NCI-H1048 (cell line): ENCODE measurements around the gene FNDC3A.

Source experiments
- DNase-seq: peaks from one replicate; lab custom pipeline; 2025; lab: John Stamatoyannopoulos, UW

Gene FNDC3A

DNA sequence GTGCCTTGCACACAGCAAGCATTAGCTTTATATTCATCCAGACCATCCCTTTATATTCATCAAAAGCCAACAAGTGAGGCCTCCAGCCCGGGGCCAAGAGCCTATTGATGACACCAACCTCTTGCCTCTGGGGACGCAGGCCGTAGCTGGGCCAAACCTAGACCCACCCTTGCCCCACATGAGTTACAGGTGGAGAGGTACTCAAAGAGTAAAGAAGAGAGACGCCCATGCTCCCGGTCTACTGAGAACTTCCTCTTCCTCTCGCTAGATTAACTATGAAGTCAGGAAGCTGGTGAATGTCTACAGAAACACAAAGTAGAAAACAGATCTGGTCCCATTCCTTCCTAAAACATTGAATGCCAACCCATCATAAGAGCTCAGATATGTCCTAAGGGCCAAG lies 240.6 kb downstream of the FNDC3A start:
- DNase-seq, result no peak

DNA sequence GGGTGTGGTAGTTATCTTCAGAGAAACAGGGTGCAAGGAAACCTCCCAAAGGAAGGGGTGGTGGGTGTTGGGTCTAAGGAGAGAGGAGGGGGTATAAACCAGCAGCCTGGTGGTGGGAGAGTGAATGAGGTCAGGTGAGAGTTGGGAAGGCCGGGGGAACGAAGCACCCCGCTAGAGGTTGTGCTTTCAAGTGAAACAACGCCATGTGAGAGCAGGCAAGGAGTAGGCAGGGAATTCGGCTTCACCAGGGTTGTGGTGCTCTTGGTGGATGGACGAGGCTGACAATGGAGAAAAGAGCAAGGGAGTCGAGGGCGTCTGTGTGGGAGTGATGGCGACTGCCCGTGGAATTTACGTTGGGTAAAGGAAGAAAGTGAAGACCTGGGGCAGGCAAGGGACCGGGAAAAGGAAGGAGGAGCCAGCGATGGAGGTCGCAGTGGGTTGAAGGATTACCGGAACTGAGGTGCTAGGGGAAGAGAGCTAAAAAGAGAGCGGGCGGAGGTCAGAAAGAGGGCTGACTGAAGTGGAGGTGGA lies 242.3 kb downstream of the FNDC3A start:
- DNase-seq, result no peak

DNA sequence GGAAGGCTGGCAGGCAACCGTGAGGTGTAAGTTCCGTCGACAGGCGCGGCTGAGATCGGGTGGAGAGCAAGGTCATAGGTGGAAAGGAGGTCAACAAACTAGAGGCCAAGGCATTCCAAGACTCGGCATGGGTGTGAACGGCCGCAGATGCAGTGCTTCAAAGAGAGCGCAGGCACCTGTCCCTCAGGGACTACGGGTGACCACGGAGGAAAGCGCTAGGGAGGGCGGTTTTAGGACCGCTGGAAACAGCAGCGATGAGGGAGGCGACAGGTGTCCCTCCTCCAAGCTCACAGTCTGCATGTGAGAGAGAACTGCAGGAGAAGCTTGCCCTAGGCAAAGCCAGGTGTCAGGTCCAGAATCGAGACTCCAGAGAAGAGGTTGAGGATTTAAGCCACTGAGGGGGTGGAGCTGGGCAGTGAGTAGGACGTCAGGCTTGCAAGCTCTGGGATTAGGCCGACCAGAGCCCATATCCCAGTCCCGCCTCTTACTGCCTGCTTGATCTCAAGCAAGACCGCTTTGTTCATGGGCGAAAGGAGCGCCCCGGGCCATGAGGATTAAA lies 242.9 kb downstream of the FNDC3A start:
- no peak for DNase-seq

DNA sequence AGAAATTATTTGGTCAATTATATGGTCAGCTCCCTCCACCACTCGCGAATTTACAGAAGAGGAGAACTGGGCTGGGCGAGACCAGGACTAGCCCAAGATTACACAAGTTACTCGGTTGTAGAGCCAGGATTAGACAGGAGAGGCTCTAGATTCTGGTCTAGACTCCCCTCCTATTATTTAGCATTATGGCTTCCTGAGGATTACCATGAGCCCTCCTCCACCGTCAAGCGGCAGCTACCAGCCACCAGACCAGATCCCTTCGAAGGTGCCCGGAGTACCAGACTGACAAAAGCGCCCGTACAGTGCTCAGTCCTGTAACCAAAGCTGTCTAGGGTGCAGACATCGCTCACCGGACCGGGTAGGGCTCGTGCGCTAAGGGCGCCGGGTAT lies 243.9 kb downstream of the FNDC3A start:
- DNase-seq, result no peak

DNA sequence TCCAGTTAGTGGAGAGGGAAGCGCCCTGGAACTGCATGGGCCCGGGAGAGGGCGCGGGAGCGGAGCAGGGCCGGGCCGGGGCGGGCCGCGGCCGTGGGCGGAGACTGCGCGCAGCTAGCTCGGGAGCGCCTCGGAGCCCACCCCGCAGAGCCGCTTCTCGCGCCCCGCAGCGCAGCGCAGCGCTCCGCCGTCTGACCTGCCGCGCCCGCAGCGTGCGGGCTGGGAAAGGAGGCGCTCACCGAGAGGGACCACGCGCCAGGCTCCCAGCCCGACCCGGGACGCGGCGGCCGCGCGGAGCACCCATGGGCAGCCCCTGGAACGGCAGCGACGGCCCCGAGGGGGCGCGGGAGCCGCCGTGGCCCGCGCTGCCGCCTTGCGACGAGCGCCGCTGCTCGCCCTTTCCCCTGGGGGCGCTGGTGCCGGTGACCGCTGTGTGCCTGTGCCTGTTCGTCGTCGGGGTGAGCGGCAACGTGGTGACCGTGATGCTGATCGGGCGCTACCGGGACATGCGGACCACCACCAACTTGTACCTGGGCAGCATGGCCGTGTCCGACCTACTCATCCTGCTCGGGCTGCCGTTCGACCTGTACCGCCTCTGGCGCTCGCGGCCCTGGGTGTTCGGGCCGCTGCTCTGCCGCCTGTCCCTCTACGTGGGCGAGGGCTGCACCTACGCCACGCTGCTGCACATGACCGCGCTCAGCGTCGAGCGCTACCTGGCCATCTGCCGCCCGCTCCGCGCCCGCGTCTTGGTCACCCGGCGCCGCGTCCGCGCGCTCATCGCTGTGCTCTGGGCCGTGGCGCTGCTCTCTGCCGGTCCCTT lies 244.5 kb downstream of the FNDC3A start, which contains the start of gene MLNR:
MLNR (plus strand) TSS at position 303 of the 820 bp plus-strand sequence; CDS start at position 303, 0 bp downstream.
- DNase-seq, result no peak

DNA sequence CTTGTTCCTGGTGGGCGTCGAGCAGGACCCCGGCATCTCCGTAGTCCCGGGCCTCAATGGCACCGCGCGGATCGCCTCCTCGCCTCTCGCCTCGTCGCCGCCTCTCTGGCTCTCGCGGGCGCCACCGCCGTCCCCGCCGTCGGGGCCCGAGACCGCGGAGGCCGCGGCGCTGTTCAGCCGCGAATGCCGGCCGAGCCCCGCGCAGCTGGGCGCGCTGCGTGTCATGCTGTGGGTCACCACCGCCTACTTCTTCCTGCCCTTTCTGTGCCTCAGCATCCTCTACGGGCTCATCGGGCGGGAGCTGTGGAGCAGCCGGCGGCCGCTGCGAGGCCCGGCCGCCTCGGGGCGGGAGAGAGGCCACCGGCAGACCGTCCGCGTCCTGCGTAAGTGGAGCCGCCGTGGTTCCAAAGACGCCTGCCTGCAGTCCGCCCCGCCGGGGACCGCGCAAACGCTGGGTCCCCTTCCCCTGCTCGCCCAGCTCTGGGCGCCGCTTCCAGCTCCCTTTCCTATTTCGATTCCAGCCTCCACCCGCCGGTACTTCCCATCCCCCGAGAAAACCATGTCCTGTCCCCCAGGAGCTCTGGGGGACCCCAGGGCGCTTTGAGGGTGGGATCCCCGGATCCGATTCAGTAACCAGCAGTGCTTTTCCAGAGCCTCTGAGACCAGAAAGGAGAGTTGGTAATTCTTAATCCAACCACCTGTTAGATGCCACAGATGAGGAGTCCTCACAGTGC lies 245.3 kb downstream of the FNDC3A start:
- no peak for DNase-seq

DNA sequence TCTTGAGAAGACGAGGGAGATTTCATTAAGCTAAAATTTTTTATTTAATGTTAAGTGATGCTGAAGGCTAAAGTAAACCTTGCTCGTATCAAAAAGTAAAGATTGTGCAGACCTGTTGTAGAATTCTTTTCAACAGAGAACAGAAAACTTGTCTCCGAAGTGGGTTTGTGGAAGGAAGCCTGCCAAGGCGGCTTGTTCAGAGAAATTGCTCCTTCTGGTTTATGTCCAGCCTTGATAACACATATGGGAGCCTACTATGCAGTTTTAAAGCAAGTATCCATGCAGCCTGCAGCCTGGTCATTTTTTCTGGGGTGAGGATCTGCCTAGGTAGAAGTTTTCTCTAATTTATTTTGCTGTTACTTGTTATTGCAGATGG lies 245.9 kb downstream of the FNDC3A start:
- DNase-seq, result no peak

DNA sequence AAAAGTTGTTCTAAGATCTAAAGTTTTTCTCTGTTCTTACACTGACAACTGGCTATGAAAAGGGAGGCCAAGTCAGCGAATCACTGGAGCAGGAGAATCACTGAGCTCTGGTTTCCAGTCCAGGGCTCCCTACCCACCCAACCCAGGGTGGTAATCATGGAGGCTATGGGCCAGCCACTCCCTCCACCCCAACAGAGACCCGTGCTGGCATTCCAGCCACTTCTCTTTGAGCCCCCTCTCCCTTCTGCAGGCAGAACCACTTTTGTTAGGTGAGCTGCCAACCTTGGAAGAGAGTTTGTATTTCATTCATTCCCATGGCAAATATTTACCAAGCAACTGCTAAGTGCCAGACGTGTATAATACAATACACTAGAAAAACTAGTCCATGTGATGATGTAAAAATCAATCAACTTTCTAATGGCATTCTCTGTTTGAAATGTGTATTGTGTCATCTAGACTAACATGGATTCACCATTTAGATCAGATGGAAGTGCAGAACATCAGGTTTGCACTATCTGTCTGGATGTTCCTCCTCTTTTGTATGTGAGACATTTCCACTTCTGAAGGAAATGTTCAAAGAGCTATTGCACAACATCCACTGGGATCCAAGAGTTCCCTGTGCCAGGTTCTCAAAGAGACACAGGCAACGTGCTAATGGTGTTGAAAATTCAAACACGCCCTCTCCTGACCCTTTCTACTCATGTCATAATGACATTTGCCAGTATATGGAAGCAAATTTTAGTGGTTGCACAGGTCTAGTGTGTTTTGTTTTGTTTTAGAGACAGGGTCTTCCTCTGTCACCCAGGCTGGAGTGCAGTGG lies 249.7 kb downstream of the FNDC3A start:
- no peak for DNase-seq

DNA sequence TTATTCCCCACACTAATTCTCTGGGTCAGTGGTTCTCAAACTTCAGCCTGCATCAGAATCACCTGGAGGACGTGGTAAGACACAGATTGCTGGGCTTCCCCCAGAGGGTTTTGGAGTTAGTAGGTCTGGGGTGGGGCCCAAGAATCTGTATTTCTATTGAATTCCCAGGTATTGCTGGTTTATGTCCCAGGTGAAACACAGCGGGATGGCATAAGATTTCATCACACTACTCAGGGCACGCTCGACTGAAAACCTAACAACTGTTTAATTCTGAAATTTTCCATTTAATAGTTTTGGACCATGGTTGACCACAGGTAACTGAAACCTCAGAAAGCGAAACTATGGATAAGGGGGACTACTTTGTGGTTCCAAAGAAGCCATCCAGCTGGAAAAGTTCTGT lies 250.9 kb downstream of the FNDC3A start:
- no peak for DNase-seq

DNA sequence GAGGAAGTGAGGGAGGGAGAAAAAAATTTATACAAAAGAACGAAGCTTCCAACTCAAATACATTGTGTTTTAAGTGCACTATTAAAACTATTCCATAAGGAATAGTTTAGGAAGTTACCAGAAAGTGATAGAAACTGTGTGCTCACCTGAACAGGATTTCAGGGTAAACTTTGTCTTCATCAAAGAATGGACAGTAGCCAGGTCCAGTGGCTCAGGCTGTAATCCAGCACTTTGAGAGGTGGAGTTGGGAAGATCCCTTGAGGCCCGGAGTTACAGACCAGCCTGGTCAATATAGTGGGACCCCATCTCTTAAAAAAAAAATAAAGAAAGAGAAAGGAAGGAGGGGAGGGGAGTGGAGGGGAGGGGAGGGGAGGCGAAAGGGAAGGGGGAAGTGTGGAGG lies 259.0 kb downstream of the FNDC3A start:
- DNase-seq, result no peak

DNA sequence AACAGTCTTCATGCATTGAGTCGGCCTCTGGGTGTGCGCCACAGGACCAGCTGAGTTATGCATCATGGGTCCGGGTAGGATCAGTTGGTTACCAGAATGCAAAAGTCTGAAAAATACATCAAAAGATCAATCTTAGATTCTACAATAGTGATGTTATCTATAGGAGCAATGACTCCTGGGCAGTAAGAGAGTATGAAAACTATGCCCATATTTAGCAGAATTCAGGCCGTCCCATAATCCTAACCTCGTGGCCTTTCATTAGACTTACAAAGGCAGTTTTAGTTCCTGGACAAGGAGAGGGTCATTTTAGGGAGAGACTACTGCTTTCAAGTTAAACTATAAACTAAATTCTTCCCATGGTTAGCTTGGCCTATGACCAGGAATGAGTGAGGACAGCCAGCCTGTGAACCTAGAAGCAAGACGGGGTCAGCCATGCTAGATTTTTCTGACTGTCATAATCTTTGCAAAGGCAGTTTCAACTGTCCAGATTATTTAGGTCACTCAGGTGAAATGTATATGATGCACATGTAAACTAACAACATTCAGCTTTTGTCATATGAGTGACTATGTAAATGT lies 260.2 kb downstream of the FNDC3A start:
- DNase-seq, result no peak

DNA sequence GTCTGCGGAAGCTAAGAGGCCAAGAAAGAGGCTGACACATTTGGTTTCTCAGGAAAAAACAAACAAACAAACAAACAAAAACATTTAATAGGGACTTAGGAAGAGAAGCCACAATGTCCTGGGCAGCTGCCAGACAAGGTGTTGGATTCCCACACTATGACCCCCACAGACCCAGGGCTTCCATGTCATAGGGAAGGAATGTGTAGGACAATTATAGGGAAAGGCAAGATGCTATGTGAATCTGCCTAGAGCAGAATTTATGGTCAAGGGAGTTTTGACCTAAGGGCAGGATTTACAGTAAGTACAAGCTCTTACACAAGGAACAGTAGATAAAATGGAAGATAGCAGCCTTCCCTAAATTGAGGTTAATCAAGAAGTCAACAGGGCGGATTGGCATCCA lies 262.9 kb downstream of the FNDC3A start:
- no peak for DNase-seq

DNA sequence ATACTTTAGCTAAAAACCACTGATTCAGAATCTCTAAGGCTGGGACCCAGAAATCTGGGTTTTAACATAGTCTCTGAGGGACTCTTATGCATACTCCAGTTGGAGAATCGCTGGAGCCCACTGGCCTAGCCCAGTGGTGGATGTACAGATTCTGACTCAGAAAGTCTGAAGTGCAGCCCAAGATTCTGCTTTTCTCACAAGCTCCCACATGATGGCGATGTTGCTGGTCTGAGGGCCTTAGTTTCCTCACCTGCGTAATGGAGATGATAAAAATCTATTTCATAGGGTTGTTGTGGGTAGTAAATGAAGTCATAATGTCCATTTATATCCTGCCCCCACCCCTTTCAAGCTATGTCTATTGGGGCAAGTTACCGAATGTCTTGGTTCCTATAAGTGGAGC lies 264.3 kb downstream of the FNDC3A start:
- DNase-seq, result no peak

DNA sequence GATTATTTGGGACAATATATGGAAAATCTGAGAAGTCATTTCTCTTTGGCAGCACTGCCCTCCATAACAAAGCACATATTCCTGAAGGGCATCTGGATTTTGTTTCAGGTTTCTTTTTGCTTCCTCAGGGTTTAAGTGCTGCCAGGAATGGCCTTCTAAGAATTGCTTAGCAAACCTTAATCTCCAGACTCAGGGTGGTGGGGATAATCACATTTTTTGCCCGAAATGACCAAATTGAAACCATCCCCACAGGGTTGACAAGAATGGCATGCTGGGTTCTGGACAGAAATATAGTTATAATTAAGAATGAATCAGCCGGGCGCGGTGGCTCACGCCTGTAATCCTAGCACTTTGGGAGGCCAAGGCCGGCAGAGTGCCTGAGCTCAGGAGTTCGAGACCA lies 265.6 kb downstream of the FNDC3A start:
- no peak for DNase-seq

DNA sequence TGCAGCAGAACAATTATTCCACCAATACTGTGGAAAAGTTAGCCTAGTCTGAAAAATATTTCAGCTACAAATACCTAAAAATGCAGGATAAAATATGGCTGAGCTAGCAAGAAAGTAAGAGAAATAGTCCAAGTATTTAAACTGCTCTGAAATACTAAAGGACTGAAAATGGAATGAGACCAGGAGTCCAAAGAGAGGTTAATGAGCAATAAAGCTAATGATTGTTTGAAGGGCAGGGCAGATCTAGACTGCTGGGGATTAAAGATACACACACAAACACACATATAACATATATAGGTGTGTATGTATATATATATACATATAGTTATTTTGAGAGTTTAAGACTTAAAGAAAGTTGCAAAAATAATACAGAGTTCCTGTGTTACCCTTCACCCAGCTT lies 269.4 kb downstream of the FNDC3A start:
- DNase-seq, result no peak

DNA sequence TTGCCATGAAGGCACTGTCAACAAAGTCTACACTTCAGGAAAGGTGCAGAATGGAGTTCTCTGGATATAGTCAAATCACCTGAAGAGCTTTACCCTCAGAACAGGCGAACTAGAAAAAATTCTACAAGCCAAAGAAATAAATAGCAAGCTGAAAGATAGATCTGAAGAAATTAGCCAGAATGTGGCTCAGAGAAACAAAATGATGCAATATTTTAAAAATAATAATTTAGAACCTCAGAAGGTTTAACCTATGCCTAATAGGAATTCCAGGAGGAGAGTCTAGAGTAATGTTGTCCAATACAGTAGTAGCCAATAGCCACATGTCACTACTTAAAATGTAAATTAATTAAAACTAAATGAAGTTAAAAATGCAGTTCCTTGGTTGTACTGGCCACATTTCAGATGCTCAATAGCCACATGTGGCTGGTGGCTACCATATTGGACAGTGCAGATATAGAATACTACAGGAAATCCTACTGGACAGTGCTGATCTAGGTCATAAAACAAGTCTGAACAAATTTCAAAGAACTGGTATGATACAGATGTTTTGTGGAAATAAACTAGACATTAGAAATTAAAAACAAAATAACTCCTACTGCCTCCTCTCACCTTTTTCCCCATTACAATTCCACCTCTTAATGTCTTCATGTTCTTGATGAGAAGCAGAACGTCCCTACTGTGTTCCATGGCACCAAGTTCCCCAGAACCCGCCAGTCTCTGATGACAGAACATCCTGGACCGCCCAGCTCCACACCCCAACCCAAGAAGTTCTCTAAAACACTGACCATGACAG lies 271.3 kb downstream of the FNDC3A start:
- no peak for DNase-seq

DNA sequence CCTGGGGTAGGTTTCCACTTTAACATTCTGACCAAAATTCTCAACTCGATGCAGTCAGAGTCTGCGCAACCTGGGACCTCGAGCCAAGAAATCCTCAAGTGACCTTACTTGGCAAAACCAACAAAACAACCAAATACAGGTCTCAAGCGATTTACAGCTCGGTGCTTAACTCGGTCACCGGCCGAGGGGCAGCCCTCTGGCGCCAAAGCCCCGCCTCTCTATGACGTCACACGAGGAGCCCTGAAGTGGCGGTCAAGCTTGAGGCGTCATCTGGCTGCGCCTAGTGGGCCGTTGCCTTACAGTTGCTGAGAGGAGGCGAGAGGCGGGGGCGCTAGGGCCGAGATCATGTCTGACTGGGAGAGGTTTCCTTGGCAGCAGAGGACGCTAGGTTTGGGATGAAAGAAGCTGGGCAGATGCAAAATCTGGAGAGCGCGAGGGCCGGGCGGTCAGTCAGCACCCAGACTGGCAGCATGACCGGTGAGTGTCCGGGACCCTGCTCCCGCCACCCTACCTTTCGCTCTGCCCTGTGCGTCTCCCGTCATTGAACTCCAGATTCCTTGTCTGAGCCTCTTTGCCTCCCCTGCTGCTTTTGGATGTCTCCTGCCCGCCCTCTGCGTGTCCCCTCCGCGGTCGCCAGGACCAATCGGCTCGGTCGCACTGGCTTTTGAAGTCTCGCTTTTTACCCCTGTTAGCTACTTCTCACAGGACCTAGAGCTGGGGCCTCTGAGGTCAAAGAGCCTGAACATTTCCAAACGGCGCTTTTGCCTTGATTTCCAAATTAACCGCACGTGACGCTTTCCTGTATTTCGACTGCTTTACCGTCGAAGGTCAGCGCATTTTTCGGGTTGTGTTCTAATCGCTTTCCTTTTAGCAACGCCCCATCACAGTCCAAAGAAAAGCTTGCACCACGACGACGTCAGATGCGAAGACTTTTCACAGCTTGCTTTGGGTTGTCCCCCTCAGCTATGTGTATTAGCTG lies 272.2 kb downstream of the FNDC3A start, which contains the start of gene CDADC1:
CDADC1 (plus strand) TSS at position 283 of the 979 bp plus-strand sequence; CDS start at position 396, 113 bp downstream.
- peak; percentile 16 for DNase-seq

DNA sequence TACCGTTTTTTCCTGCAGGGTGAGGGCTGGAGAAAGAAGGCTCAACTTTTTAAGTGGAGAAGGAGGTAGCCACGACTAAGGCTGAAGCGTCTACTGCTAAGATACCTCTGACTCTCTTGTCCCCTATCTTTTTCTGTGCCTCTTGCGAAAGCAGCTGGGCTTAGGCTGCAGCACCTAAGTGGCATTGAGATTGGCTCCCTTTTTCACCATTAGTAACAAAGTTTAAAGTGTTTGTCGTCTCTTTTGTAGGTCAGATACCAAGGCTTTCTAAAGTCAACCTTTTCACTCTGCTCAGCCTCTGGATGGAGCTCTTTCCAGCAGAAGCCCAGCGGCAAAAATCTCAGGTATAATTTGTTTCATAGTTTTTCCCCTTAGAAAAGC lies 272.9 kb downstream of the FNDC3A start:
- no peak for DNase-seq

DNA sequence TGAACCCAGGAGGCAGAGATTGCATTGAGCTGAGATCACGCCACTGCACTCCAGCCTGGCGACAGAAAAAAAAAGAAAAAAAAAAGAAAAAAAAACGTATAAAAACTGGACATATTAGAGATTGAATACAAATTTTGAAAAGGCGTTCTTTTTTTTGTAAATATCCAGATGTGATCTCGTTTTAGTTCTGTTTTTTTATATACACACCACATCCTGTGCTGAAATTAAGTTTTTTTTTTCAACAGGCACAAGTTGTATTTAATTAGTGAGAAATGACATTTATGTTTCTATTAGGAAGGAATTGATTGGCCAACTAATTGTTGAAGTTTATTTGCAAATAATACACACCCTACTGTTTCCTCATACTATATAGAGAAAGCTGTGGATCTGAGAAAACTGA lies 275.6 kb downstream of the FNDC3A start:
- no peak for DNase-seq

DNA sequence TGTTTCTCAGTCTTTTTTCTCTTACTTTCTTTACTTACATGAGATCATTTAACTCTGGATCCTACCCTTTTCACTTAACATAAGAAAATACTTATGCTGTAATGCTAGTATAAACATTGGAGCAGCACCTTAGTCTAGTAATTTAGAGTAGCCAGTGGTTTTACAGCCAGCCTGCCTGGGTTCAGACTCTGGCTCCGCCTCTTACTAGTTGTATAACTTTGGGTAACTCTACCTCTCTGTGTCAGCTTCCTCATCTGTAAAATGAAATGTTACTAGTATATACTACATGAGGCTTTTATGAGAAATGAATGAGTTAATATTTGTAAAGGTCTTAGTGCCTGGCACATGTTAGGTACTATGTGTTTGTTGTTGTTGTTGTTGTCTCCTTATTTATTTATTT lies 277.6 kb downstream of the FNDC3A start:
- no peak for DNase-seq
